HG02885 (cell line): ENCODE results near the gene CELF3.
"Not testable (repeated sequence)": the region's sequence is repeated elsewhere in the genome, so short reads cannot be mapped to it uniquely, and the experiment has no call there.

ENCODE experiments used
- ATAC-seq: cut with Tn5 transposase; IDR thresholded peaks from one replicate; pipeline ENCODE4 v1.9.1; 2021; ENCODE audit warnings: mild to moderate bottlenecking; ENCODE audit not compliant: unreplicated experiment, poor library complexity

The CELF3 gene

GRCh38 chr1:151716771-151717631 is at the start of gene CELF3:
CELF3 (minus strand) TSS chr1:151716803; CDS start chr1:151716020, 783 bp downstream.
- no peak for ATAC-seq

GRCh38 chr1:151763990-151764389 is 47.4 kb upstream of the CELF3 start:
- ATAC-seq: no peak

- peak; percentile 92 for ATAC-seq
Observed at GRCh38 chr1:151762941-151763921, 46.6 kb upstream of the CELF3 start, which contains the start of gene MRPL9. MRPL9 (minus strand) TSS chr1:151763496; CDS start chr1:151763479, 17 bp downstream.

- no peak for ATAC-seq
Observed at GRCh38 chr1:151760597-151761385, 44.2 kb upstream of the CELF3 start.

GRCh38 chr1:151759241-151759640 is 42.6 kb upstream of the CELF3 start:
- no peak for ATAC-seq

- no peak for ATAC-seq
Observed at GRCh38 chr1:151756291-151756690, 39.7 kb upstream of the CELF3 start.

- no peak for ATAC-seq
Observed at GRCh38 chr1:151741516-151741915, 24.9 kb upstream of the CELF3 start.

GRCh38 chr1:151739590-151740355 is 23.2 kb upstream of the CELF3 start:
- ATAC-seq: no peak

- ATAC-seq: no peak
Observed at GRCh38 chr1:151737479-151737878, 20.9 kb upstream of the CELF3 start.

- ATAC-seq: no peak
Observed at GRCh38 chr1:151737026-151737425, 20.4 kb upstream of the CELF3 start.

GRCh38 chr1:151733995-151734394 is 17.4 kb upstream of the CELF3 start:
- ATAC-seq: not testable (repeated sequence)

- ATAC-seq: no peak
Observed at GRCh38 chr1:151733126-151733525, 16.5 kb upstream of the CELF3 start.

- ATAC-seq: no peak
Observed at GRCh38 chr1:151729966-151730291, 13.3 kb upstream of the CELF3 start.

GRCh38 chr1:151729157-151729965 is 12.8 kb upstream of the CELF3 start:
- no peak for ATAC-seq

GRCh38 chr1:151728151-151729054 is 11.8 kb upstream of the CELF3 start:
- ATAC-seq: no peak

- ATAC-seq: no peak
Observed at GRCh38 chr1:151723726-151724370, 7.2 kb upstream of the CELF3 start.
